Uterus (tissue), 4 donors: Measurements from ENCODE around the gene FAM171A2. TPM values are rescaled to one million over a fixed set of nuclear protein-coding genes. Genes with fewer than 3 reads are reported as not detected.

Source experiments
- DNase-seq, 2 donors: peaks; one replicate each; pipeline ENCODE4 v3.0.0-alpha.2; 2019 to 2020
- H3K27ac ChIP-seq, 2 donors: fragments of 200-600 bp; sonication (generic); 1 replicate in 1 of 2; 2 replicates in 1 of 2; pipeline ENCODE4 v1.5.1; 2016 to 2018
- H3K27me3 ChIP-seq, 2 donors: fragments of 200-600 bp; sonication (generic); one replicate each; pipeline ENCODE4 v1.5.1; 2018 to 2019; ENCODE audit warnings: control low read depth in 1 of 2
- H3K36me3 ChIP-seq, 2 donors: fragments of 200-600 bp; sonication (generic); one replicate each; pipeline ENCODE4 v1.5.1; 2019; ENCODE audit warnings: control low read depth in 1 of 2
- H3K4me1 ChIP-seq, 2 donors: fragments of 200-600 bp; sonication (generic); one replicate each; pipeline ENCODE4 v1.5.1; 2018 to 2019; ENCODE audit warnings: control low read depth in 1 of 2
- H3K4me3 ChIP-seq, 2 donors: fragments of 200-600 bp; sonication (generic); 1 replicate in 1 of 2; 2 replicates in 1 of 2; pipeline ENCODE4 v1.5.1; 2018 to 2019; ENCODE audit warnings: mild to moderate bottlenecking in 1 of 2
- H3K9me3 ChIP-seq, 2 donors: fragments of 200-600 bp; sonication (generic); one replicate each; pipeline ENCODE4 v1.5.1; 2019; ENCODE audit warnings: control low read depth in 1 of 2
- POLR2A ChIP-seq, 2 donors: fragments of 450-650 bp; IDR thresholded peaks; one replicate each; pipeline ENCODE4 v1.6.1; 2016; ENCODE audit warnings: antibody characterized with exemption in 2 of 2, mild to moderate bottlenecking in 1 of 2, moderate library complexity in 1 of 2
- intact Hi-C: fragments of 100-400 bp; cut with DNase I; formaldehyde crosslinking; loops from one replicate; pipeline ENCODE4 v1.15.1; 2023; ENCODE audit warnings: low total_unique reads
- total RNA-seq, 4 donors: library from RNA; depleted of rRNA in 3 of 4; stranded (reverse); fragments of >200 nt in 3 of 4; gene quantifications; one replicate each; pipeline versions ENCODE4 v1.1.0 to v1.2.4, GENCODE V29; 2014 to 2023
- TF ChIP-seq, protein P1 (sequence below), 4 experiments: fragments of 200-600 bp in 2 of 4; fragments of 450-650 bp in 2 of 4; sonication (generic) in 2 of 4; IDR thresholded peaks; one replicate each; pipeline ENCODE4 v1.5.1; 2016 to 2019; ENCODE audit warnings: antibody characterized with exemption in 4 of 4, mild to moderate bottlenecking in 2 of 4, moderate library complexity in 1 of 4
- donor health status: DM: yes; HTN: yes; CAD: no.

The FAM171A2 gene
- total RNA-seq, 4 donors from 2014 or later = 0.77 to 32.1 (median 14.2) TPM

- H3K4me3 ChIP-seq = no peak overlapping the region
- TF ChIP-seq POLR2A (IDR thresholded peaks at IDR 0.05) = no peak
- TF ChIP-seq, protein P1, sequence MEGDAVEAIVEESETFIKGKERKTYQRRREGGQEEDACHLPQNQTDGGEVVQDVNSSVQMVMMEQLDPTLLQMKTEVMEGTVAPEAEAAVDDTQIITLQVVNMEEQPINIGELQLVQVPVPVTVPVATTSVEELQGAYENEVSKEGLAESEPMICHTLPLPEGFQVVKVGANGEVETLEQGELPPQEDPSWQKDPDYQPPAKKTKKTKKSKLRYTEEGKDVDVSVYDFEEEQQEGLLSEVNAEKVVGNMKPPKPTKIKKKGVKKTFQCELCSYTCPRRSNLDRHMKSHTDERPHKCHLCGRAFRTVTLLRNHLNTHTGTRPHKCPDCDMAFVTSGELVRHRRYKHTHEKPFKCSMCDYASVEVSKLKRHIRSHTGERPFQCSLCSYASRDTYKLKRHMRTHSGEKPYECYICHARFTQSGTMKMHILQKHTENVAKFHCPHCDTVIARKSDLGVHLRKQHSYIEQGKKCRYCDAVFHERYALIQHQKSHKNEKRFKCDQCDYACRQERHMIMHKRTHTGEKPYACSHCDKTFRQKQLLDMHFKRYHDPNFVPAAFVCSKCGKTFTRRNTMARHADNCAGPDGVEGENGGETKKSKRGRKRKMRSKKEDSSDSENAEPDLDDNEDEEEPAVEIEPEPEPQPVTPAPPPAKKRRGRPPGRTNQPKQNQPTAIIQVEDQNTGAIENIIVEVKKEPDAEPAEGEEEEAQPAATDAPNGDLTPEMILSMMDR (IDR thresholded peaks at IDR 0.05) = no peak
- H3K27me3 ChIP-seq = peaks cover 17 to 21% of the 10 kb centered on the region in 2 donors
- DNase-seq = no peak
- H3K27ac ChIP-seq = no peak overlapping the region
- no peaks in the 10 kb centered on the region for H3K9me3 ChIP-seq
- peaks cover 0 to 8% of the 10 kb centered on the region in 2 donors for H3K4me1 ChIP-seq
- intact Hi-C loops = no loop called here
- no peaks in the 10 kb centered on the region for H3K36me3 ChIP-seq
Measured at GRCh38 chr17:44314524-44314868, 49.2 kb downstream of the FAM171A2 start.

DNA sequence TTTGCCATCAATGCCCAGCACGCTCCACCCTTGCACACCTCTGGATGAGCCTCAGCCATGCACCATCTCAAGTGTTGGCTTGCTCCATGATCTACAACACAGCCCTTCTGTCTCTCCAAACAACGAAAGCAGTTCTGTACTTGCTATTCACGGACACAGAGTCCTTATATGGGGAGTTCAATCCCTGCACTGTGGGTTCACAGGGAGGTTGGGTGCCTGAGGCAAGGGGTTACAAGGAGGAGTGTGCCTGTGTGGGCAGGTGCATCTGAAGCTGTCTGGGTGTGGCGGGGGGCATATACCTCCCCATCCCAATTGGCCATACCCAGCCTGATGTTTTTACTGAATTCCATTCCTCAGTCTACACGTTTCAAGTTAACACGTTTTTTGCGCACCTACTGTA, 49.6 kb downstream of the FAM171A2 start:
- Histone ChIP-seq H3K9me3 (no peaks in the 10 kb centered on the region), H3K36me3 (no peaks in the 10 kb centered on the region), H3K4me3 (no peak overlapping the region), H3K27me3 (peaks cover 17 to 21% of the 10 kb centered on the region in 2 donors), H3K4me1 (peaks cover 0 to 9% of the 10 kb centered on the region in 2 donors), H3K27ac (no peak overlapping the region)
- intact Hi-C loops = no loop called here
- DNase-seq = no peak
- TF ChIP-seq POLR2A (IDR thresholded peaks at IDR 0.05) = no peak
- TF ChIP-seq, protein P1 (IDR thresholded peaks at IDR 0.05) = no peak

DNA sequence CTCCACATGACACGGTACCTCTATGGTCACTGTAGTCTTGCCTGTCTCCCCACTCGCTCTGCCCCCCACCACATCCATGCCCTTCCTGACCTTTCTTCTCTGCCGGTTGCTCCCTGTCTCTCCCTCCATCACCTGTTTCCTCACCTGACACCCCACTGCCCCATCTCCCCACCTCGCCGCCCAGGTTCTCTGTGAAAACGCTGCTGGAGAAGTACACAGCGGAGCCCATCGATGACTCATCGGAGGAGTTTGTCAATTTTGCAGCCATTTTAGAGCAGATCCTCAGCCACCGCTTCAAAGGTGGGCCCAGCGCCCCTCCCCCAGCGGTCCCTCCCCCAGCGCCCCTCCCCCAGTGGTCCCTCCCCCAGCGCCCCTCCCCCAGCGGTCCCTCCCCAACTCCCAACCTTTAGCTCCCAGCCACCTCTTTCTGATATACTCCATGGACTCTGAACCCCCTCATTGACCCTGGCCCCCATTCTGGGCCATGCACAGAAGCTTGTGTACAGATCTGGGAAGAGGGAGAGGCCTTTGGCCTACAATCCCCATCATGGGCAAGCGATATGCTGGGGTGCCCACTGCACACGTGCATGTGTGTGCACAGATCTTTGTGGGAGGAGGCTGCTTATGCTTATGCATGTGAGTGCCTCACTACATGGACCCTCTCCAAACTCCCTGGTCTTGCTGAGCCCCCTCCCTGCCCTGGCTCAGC, 51.1 kb downstream of the FAM171A2 start:
- DNase-seq = no peak
- peaks cover 0 to 18% of the 10 kb centered on the region in 2 donors for H3K4me1 ChIP-seq

GRCh38 chr17:44311562-44312181, 52.0 kb downstream of the FAM171A2 start:
- DNase-seq = no peak
- intact Hi-C loops = no loop called here
- H3K27me3 ChIP-seq = peaks cover 13 to 17% of the 10 kb centered on the region in 2 donors

More for the DNA sequence above, 51.1 kb downstream of the FAM171A2 start:
- H3K36me3 ChIP-seq = no peaks in the 10 kb centered on the region
- intact Hi-C loops = no loop called here
- H3K4me3 ChIP-seq = no peak overlapping the region
- TF ChIP-seq, protein P1 (IDR thresholded peaks at IDR 0.05) = no peak
- TF ChIP-seq POLR2A (IDR thresholded peaks at IDR 0.05) = no peak
- no peaks in the 10 kb centered on the region for H3K9me3 ChIP-seq
- H3K27ac ChIP-seq = no peak overlapping the region
- H3K27me3 ChIP-seq = peaks cover 17 to 21% of the 10 kb centered on the region in 2 donors

More at GRCh38 chr17:44311562-44312181, 52.0 kb downstream of the FAM171A2 start:
- Histone ChIP-seq H3K9me3 (no peaks in the 10 kb centered on the region), H3K4me3 (no peak overlapping the region), H3K36me3 (no peaks in the 10 kb centered on the region), H3K27ac (no peak overlapping the region), H3K4me1 (peaks cover 0 to 20% of the 10 kb centered on the region in 2 donors)
- TF ChIP-seq, protein P1 (IDR thresholded peaks at IDR 0.05) = no peak
- TF ChIP-seq POLR2A (IDR thresholded peaks at IDR 0.05) = no peak
